CD14-positive monocyte (primary cell): Measurements from ENCODE around the gene WWTR1. TPM values are rescaled to one million over a fixed set of nuclear protein-coding genes. Genes with fewer than 3 reads are reported as not detected.

Experiments used
- DNase-seq, 3 donors: peaks; one replicate each; pipeline ENCODE4 v3.0.0-alpha.2; 2011 to 2022
- H2AFZ ChIP-seq: 2 replicates; pipeline ENCODE4 v1.6.0; 2012; ENCODE audit warnings: mild to moderate bottlenecking, low read depth, low read length, inconsistent platforms; ENCODE audit not compliant: insufficient read depth, poor library complexity, severe bottlenecking
- H3K27ac ChIP-seq, 2 donors: 1 replicate in 1 of 2; 2 replicates in 1 of 2; pipeline ENCODE4 v1.5.1; 2012 to 2013; ENCODE audit warnings: low read length in 2 of 2, control low read depth in 1 of 2, inconsistent platforms in 1 of 2, low read depth in 1 of 2, mild to moderate bottlenecking in 1 of 2
- H3K27me3 ChIP-seq, 2 donors: one replicate each; pipeline versions ENCODE4 v1.6.0 to v1.6.1; 2011 to 2013; ENCODE audit warnings: low read length in 2 of 2; ENCODE audit not compliant: control insufficient read depth in 2 of 2, insufficient read depth in 2 of 2
- H3K36me3 ChIP-seq, 2 donors: replicated peaks in 1 of 2; 1 replicate in 1 of 2; 2 replicates in 1 of 2; pipeline versions ENCODE4 v1.5.1 to v1.6.1; 2012 to 2013; ENCODE audit warnings: low read length in 2 of 2, control low read depth in 1 of 2, inconsistent platforms in 1 of 2, mild to moderate bottlenecking in 1 of 2; ENCODE audit not compliant: insufficient read depth in 2 of 2, control insufficient read depth in 1 of 2
- H3K4me1 ChIP-seq, 2 donors: 1 replicate in 1 of 2; 2 replicates in 1 of 2; pipeline versions ENCODE4 v1.5.1 to v1.6.1; 2012 to 2013; ENCODE audit warnings: low read length in 2 of 2, control low read depth in 1 of 2, inconsistent platforms in 1 of 2, mild to moderate bottlenecking in 1 of 2, moderate library complexity in 1 of 2; ENCODE audit not compliant: insufficient read depth in 2 of 2, control insufficient read depth in 1 of 2
- H3K4me2 ChIP-seq: replicated peaks from 2 replicates; pipeline ENCODE3; 2012; ENCODE audit warnings: low read length, moderate library complexity, mild to moderate bottlenecking; ENCODE audit not compliant: poor library complexity, severe bottlenecking; ENCODE audit errors: extremely low read depth
- H3K4me3 ChIP-seq, 3 experiments: fragments of 200-600 bp in 1 of 3; sonication (generic) in 1 of 3; replicated peaks in 1 of 3; 1 replicate in 2 of 3; 2 replicates in 1 of 3; pipeline ENCODE4 v1.5.1; 2011 to 2013; ENCODE audit warnings: low read length in 3 of 3, mild to moderate bottlenecking in 3 of 3, control low read depth in 2 of 3, low read depth in 2 of 3, inconsistent platforms in 1 of 3, moderate library complexity in 1 of 3
- H3K79me2 ChIP-seq: 2 replicates; pipeline ENCODE4 v1.6.0; 2012; ENCODE audit warnings: mild to moderate bottlenecking, control low read depth, inconsistent platforms, low read length, moderate library complexity; ENCODE audit not compliant: insufficient read depth
- H3K9ac ChIP-seq: 2 replicates; pipeline ENCODE4 v1.6.0; 2017; ENCODE audit warnings: low read length, mild to moderate bottlenecking; ENCODE audit not compliant: insufficient read depth, poor library complexity, severe bottlenecking
- H3K9me3 ChIP-seq, 2 donors: replicated peaks in 1 of 2; 1 replicate in 1 of 2; 2 replicates in 1 of 2; pipeline versions ENCODE4 v1.5.1 to v1.6.1; 2012 to 2013; ENCODE audit warnings: low read length in 2 of 2, control low read depth in 1 of 2; ENCODE audit not compliant: control insufficient read depth in 1 of 2, insufficient read depth in 1 of 2
- H4K20me1 ChIP-seq: 2 replicates; pipeline ENCODE4 v1.6.0; 2012; ENCODE audit warnings: mild to moderate bottlenecking, low read length, control low read depth, moderate library complexity; ENCODE audit not compliant: insufficient read depth
- H3K27ac Mint-ChIP-seq, 7 donors: one replicate each; pipeline ENCODE4 v1.8.0; 2020; ENCODE audit warnings: mild to moderate bottlenecking in 7 of 7, mixed read lengths in 7 of 7, moderate library complexity in 6 of 7, inconsistent platforms in 2 of 7
- H3K27me3 Mint-ChIP-seq, 3 donors: one replicate each; pipeline ENCODE4 v1.8.0; 2021 to 2022; ENCODE audit warnings: low read depth in 3 of 3, mild to moderate bottlenecking in 3 of 3, mixed read lengths in 3 of 3, moderate library complexity in 3 of 3, inconsistent platforms in 1 of 3
- H3K36me3 Mint-ChIP-seq, 2 donors: one replicate each; pipeline ENCODE4 v1.8.0; 2020; ENCODE audit warnings: mixed read lengths in 2 of 2, inconsistent platforms in 1 of 2, mild to moderate bottlenecking in 1 of 2
- H3K4me1 Mint-ChIP-seq: one replicate; pipeline ENCODE4 v1.8.0; 2020; ENCODE audit warnings: mild to moderate bottlenecking, mixed read lengths
- H3K4me3 Mint-ChIP-seq, 2 donors: one replicate each; pipeline ENCODE4 v1.8.0; 2020; ENCODE audit warnings: mild to moderate bottlenecking in 2 of 2, mixed read lengths in 2 of 2, moderate library complexity in 1 of 2
- H3K9me3 Mint-ChIP-seq, 7 donors: one replicate each; pipeline ENCODE4 v1.8.0; 2020 to 2022; ENCODE audit warnings: mixed read lengths in 7 of 7, mild to moderate bottlenecking in 6 of 7, moderate library complexity in 6 of 7, inconsistent platforms in 2 of 7
- CTCF ChIP-seq: fragments of 200-600 bp; IDR thresholded peaks from one replicate; pipeline ENCODE4 v1.8.0; 2022; ENCODE audit warnings: antibody characterized with exemption, mild to moderate bottlenecking
- WGBS: methylation state at CpG from one replicate; pipeline ENCODE4 v1.1.5; 2013; ENCODE audit warnings: missing lambda C conversion rate; ENCODE audit not compliant: insufficient coverage; 5-methylcytosine and 5-hydroxymethylcytosine counted together
- intact Hi-C, 2 donors: fragments of 100-400 bp; cut with micrococcal nuclease; formaldehyde crosslinking; loops; one replicate each; pipeline versions ENCODE4 v1.15.0 to v1.15.1; 2023
- polyA plus RNA-seq, 3 donors: library from polyadenylated mRNA; depleted of rRNA in 1 of 3; unstranded in 2 of 3; stranded (reverse) in 1 of 3; fragments of 300-500 nt in 2 of 3; fragments of >200 nt in 1 of 3; fragmentation: Illumina TruSeq in 2 of 3; gene quantifications; 1 replicate in 2 of 3; 2 replicates in 1 of 3; pipeline ENCODE4 v1.2.3, GENCODE V29; 2012 to 2021

Gene WWTR1
- polyA plus RNA-seq, 3 donors = not detected

- no peaks in the 10 kb centered on the region for H4K20me1 ChIP-seq
- H3K9ac ChIP-seq = no peak overlapping the region
- no peak for TF ChIP-seq CTCF
- H3K4me1 ChIP-seq = no peaks in the 10 kb centered on the region
- H3K27me3 Mint-ChIP-seq = peaks cover 7 to 18% (median 14%) of the 10 kb centered on the region in 3 donors
- H3K36me3 ChIP-seq = no peaks in the 10 kb centered on the region
- DNase-seq = no peak
- H3K9me3 Mint-ChIP-seq = peaks cover 16 to 34% (median 28%) of the 10 kb centered on the region in 7 donors
- no peak overlapping the region for H3K4me2 ChIP-seq
- no peaks in the 10 kb centered on the region for H3K36me3 Mint-ChIP-seq
- H3K27me3 ChIP-seq = peaks cover 3 to 8% of the 10 kb centered on the region in 2 donors
- H2AFZ ChIP-seq = no peak overlapping the region
- intact Hi-C loops = no loop called here
- no peaks in the 10 kb centered on the region for H3K4me1 Mint-ChIP-seq
- 72% methylated on average over 3 of the region's 12 CpGs for WGBS
- H3K4me3 ChIP-seq = no peak overlapping the region
- H3K79me2 ChIP-seq = no peaks in the 10 kb centered on the region
- no peak overlapping the region for H3K4me3 Mint-ChIP-seq
- no peak overlapping the region for H3K27ac ChIP-seq
- H3K9me3 ChIP-seq = peaks cover 18 to 20% of the 10 kb centered on the region in 2 donors
- no peak overlapping the region for H3K27ac Mint-ChIP-seq
Observed at GRCh38 chr3:149701206-149701976, 43.6 kb upstream of the WWTR1 start.

GRCh38 chr3:149688122-149688757 is 30.4 kb upstream of the WWTR1 start:
- H3K9me3 ChIP-seq = peaks cover 0 to 5% of the 10 kb centered on the region in 2 donors
- DNase-seq = no peak
- H3K79me2 ChIP-seq = no peaks in the 10 kb centered on the region
- no peaks in the 10 kb centered on the region for H3K36me3 Mint-ChIP-seq
- TF ChIP-seq CTCF = no peak
- no peak overlapping the region for H3K27ac ChIP-seq
- H3K9me3 Mint-ChIP-seq = peaks cover 5 to 17% (median 8%) of the 10 kb centered on the region in 7 donors
- peaks cover 11 to 51% (median 22%) of the 10 kb centered on the region in 3 donors for H3K27me3 Mint-ChIP-seq
- intact Hi-C loops = no loop called here
- H3K4me3 Mint-ChIP-seq = no peak overlapping the region
- H3K27ac Mint-ChIP-seq = peak overlapping the region in 1 of 7 donors; percentile 24
- H4K20me1 ChIP-seq = no peaks in the 10 kb centered on the region
- H3K27me3 ChIP-seq = peaks cover 7 to 10% of the 10 kb centered on the region in 2 donors
- H3K4me1 ChIP-seq = no peaks in the 10 kb centered on the region
- H3K9ac ChIP-seq = no peak overlapping the region
- H3K36me3 ChIP-seq = no peaks in the 10 kb centered on the region
- 100% methylated on average over 1 of the region's 3 CpGs for WGBS
- no peak overlapping the region for H2AFZ ChIP-seq
- no peaks in the 10 kb centered on the region for H3K4me1 Mint-ChIP-seq
- no peak overlapping the region for H3K4me2 ChIP-seq
- no peak overlapping the region for H3K4me3 ChIP-seq
